GDM1 (cell line): ENCODE data around the gene ANKRD44.

Source experiments
- DNase-seq: peaks from one replicate; lab custom pipeline; 2025; lab: John Stamatoyannopoulos, UW

ANKRD44 gene

DNA sequence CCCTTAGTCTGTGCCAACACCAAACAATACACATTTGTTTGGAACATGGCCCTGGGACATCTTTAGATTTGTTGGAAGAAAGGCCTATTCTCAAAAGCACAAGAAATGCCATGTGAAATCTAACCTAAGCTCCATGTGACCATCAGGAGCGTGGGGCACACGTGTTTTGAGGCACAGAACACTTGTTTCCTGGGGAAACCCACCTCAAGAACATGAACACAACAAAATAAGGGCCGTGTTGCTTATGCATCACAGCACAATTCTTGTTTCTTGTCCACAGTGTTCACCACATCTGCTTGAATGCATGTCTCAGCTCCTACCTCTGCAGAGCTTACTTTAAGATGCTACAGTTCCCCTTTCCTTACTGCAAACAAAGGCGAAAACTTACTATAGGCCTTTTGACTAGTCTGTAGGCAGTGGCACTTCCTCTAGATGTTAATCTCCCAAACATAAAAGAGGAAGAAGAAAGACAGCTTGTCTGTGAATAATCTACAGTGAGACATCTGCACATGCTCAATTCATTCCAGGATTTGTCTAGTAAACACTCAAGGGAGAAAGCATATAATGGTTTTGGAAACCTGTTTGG is 165.0 kb downstream of the ANKRD44 start:
- DNase-seq, result peak; percentile 80

DNA sequence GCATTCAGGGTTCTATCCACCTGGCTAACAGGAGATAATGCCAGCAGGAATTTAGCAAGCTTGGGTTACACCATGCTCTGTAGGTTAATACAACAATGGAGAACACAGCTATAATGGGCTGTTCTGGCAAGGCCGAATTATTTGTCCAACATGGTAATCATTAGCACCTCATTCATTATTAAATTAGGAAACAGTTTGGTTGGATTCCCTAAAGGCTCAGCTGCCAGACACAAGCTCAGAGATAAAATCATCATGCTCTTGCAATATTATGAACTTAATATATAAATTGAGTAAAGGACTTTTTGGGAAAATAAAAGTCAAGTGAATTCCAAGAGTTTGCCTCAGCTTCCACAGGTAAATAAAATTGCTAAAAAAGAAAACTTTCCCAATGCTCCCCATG is 166.4 kb downstream of the ANKRD44 start:
- DNase-seq, result no peak

DNA sequence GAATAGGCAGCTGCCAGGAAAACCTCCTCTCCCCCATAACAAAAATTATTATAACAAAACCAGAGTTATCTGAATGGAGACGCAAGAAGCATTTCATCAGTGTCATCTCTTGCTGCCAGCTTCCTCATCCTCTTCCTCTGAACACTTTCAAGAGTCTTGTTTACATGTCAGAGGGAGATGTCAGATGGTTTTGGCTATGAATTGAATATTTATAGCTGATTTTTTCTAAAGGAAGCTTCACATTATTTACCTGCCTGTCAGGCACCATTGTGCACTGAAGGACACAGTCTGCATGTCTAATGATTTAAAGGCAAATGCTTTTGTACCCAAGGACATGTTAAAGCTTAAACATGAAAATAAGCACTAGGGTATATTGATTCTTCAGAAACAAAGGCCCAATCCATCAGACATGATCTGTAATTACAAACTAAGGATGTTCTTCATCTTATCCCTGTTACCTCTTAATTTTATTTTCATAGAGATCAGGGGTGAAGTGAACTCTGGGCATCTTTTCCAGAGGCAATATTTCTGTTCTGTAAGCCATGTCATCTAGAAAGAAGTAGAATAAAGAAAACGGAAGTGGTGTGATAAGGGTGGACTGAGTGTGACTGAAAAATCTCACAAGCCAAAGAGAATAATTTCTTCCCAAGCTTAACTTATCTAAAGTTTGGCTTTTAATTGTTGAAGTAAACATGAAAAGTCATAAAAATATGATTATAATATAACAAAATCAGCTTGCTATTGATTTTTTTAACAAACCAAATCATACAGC is 168.7 kb downstream of the ANKRD44 start:
- no peak for DNase-seq

DNA sequence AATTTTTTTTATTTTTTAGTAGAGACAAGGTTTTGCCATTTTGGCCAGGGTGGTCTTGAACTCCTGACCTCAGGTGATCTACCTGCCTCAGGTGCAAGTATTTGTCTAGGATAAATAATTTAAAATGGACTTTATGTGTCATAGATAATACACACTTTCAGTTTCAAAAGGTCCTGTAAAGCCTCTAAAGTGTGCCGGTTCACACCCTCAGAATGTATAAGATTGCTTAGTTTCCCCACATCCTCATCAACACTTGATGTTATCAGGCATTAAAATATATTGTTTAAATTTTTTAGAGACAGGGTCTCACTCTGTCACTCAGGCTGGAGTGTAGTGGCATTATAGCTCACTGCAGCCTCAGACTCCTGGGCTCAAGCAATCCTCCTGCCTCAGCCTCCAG is 170.5 kb downstream of the ANKRD44 start:
- no peak for DNase-seq

DNA sequence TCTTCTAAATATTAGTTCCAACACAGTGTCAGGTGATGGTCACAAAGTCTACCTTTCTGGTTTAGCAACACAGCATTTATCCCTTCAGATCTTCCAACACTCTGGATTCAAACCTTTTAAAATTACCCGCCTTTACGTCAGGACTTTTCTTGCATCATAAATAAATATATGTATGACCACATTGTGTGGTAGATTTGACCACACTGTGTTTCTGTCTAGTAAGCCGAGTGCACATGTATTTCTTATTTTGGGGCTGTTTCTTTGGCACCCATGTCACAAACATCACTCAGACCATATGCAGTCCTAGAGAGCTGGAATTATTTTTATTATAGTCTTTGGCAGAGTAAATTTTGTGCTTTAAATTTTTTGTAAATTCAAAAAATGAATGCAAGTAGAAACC is 172.1 kb downstream of the ANKRD44 start:
- no peak for DNase-seq

DNA sequence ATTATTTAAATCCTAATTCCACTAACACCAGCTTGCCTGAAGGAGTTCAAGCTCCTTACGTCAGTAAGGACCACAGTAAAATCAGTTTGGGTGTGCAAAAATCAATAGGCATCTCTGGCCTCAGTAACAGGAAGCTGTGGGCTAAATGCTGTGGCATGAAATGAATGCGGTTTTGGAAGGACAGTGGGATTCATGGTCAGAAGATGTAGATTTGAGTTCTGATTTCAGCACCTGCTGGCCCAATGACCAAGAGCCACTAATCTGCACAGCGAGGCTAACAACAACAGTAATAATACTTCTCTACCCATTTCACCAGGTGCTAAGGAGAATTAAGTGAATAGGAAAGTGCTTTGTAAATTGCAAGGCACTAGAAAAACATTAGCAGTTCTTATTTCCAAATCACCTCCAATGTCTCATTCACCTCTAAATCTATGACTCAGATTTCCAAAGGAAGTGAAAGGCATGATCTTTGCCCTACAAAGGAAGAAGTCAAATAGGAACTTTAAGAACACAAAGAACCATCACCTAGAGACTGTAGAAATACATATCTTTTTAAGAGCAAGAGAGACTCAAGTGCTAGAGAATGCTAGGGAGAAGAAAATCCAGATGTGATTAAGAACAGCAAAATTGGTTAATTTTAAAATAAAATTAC is 172.6 kb downstream of the ANKRD44 start:
- no peak for DNase-seq

DNA sequence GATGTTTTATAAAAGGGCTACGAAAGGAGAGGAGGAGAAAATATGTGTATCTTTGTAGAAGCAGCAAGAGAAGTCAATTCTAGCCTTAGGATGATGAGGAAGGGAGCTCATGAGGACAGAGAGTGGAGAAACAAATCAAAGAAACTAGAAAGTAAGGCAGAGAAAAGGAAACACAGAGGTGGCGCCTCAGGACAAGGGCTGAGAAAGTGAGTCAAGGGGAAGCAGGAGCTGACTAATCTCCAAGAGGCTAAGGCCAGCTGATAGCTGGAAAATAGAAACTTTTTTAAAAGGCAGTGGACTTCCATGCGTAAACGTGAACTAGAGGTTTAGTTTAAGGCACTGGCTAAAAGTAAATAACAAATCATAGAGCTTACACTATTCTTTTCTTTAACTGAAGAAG is 173.3 kb downstream of the ANKRD44 start:
- DNase-seq, result no peak

DNA sequence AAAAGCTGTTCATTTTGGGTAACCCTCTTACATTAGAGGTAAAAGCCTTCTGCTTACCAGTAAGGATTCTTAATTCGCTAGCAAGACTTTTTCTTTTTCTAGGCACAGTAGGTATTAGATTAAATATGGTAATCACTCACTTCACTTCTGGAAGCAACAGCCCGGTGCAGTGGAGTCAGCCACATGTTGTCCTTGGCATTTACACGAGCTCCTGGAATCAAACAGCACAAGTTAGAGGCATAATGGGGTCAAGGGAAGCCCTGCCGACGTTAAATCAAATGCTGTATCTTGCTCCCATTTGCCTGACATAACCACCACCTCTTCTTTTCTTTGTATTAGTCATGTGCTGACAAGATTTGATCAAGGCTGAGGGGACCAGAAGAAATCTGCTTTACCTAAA is 174.1 kb downstream of the ANKRD44 start:
- DNase-seq, result no peak

DNA sequence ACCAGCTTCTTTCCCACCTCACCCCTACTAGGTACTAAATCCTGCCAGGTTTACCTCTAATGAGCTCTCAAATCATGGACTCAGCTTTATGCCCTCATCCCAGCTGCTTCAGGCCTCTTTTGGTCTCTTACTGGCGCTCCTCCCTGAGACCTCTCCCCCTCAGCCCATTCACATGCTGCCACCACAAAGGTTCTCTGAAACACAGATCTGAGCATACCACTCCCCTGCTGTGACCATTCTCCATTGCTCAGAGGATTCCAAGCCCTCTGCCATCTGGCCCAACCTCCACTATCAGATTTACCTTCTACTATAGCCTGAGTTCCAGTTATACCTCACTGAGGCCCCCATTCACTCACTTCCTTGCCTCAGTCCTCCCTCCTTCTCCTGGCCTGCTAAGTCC is 174.8 kb downstream of the ANKRD44 start:
- DNase-seq, result no peak

DNA sequence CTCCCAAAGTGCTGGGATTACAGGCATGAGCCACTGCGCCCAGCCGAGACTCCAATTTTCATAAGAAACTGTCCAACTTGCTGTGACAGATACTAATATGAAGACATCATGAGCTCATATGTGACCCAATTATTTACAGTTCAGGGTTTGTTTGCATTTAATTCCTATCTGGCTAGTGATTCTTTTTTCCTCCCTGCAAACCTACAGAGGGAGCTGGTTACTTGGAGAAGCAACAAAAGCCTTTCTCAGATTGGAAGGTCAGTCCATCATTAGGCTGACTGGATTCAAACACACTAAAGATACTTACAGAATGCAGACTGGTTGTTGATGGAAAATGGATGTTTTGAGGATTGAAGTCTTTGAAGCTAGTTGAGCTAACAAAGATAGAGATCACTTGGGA is 176.4 kb downstream of the ANKRD44 start:
- DNase-seq, result no peak

DNA sequence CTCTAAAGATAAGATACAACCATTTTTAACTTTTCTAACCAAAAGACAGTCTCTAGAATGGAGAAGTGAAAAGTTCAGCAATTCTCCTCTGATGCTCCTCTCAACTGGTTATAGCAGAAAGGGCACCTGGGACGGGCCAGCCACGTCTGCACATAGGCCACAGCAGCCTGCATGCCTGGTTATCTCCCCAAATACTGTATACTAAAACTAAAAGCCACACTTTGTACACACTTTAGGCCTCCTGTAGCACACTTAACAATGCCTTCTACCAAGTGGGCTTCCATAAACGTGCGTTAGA is 179.1 kb downstream of the ANKRD44 start:
- no peak for DNase-seq

DNA sequence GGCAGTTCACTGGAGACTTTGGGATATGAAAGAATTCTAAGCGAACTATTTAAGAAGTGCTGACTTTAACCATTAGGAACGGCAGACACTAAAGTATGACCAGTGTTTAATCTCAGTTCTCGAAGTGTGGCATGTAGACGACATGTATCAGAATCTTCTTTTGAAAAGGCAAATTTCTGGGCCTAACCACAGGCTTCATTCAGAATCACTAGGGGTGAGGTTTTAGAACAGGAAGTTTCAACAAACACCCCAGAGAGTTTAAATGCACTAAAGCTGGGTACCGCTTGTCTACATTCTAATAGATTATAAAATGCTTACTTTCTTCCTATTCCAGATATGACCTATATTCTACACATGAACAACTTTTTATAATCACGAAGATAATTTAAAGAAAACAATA is 180.3 kb downstream of the ANKRD44 start:
- no peak for DNase-seq

DNA sequence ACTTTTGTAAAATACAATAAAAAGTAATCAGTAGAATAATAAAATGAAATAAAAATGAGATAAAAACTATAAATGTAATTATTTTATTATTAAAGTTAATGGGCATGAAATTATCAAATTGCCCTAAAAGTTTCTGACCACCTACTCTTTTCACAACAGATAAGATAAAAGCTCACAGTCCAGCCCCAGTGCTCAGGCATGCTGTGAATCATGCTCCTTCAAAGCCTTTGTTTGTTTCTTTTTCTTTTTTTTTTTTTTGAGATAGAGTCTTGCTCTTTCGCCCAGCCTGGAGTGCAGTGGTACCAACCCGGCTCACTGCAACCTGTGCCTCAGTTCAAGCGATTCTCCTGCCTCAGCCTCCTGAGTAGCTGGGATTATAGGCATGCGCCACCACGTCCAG is 181.7 kb downstream of the ANKRD44 start:
- DNase-seq, result no peak

DNA sequence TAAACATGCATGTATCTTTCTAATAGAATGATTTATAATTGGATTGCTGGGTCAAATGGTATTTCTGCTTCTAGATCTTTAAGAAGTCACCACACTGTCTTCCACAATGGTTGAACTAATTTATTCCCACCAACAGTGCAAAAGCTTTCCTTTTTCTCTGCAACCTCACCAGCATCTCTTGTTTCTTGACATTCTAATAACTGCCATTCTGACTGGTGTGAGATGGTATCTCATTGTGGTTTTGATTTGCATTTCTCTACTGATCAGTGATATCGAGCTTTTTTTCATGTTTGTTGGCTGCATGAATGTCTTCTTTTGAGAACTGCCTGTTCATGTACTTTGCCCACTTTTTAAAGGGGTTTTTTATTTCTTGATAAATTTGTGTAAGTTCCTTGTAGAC is 182.5 kb downstream of the ANKRD44 start:
- DNase-seq, result no peak

DNA sequence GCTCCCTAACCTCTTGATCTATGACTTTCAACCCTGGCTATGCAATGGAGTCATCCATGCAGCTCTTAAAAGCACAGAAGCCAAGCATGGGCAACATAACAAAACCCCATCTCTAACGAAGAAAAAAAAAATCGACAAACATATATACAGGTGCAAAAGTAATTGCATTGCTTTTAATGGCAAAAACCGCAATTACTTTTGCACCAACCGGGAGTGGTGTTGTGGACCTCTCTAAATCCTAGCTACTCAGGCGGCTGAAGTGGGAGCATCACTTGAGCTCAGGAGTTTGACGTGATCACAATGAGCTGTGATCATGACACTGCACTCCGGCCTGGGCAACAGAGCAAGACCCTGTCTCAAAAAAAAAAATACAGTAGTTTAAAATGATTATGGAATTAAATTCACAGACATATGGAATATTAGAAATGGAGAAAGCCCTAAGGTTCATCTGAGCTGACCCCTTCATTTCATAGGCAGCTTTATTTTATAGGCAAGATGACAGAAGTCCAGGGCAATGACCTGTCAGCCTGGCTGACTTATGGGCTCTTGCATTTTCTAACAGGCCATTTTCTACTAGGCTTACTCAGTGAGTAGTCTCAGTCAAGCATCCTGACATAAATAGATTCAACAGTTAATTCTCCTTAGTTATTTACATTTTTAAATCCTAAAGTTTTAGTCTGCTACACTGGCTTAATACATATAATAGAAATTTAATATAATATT is 183.8 kb downstream of the ANKRD44 start:
- no peak for DNase-seq

DNA sequence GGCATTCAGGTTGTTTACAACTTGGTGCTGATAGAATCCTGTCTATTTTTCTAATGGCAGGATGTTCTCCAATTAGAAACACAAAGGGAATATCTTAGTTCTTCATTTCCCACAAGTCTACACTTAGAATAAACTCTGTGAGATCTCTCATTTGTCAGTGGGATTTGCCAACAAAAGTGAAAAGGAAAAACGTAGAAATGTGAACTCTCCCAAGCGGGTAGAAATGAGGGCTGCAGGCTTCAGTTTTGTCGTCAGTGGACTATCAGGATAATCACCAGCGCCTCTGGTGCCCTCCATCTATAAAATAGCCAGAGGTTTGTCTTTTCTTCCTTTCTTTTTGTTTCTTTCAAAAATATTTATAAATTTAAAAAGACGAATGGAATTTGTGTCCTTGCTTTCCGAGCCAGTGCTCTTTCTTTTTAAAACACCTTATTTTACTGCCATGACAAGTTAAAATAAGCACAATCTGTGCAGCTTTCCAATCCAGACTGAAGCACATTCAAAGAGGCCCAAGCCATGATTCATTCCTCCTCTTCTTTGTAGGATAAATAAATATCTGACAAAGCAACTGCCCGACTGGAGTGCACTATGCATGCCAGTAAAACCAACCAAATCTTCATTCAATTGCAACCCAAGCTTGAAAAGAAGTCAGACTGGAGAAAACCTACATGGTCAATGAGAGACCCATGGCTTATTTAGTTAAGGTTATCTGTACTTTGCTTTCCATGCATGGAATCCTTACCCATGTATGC is 185.8 kb downstream of the ANKRD44 start:
- DNase-seq, result no peak

DNA sequence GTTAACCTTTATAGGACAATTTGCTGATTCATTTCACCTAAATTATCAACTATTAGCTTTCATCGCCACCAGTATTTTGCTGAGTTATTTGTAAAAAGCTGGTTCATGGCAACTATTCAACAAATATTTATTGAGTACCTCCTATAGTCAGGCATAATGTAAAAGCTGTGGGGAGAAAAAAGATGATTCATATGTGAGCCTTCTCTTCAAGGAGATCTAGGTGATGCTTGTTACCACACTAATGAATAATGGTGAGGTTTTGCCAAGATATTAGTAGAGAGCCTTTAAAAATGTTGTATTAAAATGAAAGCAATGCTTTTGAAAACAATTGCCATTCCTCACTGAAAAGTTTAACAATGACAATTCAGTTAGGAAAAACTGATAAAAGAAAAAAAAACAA is 187.8 kb downstream of the ANKRD44 start:
- DNase-seq, result no peak

DNA sequence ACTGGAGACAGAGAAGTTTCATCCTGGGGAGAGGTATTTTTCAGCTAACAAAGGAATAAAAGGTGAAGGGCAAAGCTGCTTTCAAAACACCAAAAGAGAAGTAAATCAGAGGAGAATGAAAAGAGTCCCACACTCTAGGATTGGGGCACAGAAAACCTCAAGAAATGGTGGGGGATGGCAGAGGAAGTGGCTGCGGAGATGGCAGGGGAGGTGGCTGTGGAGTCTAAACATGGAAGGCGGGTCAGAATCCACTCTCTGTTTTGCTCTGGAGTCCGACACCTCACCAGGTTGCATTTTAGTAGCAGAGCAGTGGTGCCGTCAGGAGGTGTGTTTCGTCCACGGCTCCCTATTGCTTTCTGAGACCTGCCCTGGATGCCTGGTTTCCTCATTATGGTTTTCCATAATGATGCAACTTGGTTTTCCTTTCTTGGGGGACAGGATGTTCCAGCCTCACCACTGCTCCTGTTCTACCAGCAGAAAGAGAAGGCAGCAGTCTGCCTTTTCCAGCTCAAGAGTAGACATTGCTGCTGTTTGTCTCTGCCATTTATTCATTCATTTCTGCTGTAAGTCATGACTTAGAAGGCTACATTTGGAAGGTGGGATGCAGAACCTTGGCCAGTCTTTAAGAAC is 188.7 kb downstream of the ANKRD44 start:
- DNase-seq, result no peak

DNA sequence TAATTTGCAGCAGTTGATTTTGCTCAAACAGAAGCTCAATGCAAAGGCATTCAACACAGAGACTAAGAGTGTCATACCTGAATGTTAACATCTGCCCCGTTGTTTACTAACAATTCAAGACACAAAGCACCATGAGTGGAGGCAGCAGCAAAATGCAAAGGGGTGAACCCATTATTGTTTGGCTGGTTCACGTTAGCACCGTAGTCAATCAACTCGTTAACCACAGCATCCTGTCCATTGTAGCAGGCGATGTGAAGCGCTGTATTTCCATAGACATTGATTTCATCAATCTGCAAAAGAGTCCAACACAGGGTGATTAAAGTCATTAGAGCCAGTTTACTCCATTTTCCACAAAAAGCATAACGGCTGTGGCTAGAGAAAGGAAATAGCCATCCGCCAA is 189.3 kb downstream of the ANKRD44 start:
- DNase-seq, result no peak

DNA sequence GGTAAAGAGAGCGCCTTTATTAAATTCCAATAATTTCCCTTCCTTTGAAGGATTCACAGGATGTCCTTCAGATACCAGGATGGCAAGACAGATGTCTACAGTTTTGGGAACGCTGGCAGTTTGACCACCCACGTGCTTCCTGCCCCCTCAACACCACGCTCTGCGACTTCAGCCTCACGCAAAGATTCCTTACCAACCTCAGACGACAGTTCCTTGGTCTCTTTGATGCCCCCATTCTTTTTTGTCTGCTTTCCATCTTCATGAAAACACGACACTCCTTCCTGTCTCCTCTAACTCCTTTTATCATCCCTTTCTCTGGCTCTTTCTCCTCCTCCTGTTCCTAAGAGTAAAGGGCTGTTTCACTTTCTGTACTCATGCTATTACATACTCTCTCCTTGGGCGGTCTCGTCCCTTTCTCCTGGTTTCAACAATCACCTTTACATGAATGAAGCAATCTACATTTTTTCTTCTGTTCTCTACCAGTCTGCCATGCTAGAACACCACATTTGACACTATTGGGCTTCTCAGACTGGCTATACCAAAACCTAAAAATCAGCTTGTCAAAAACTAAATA is 194.2 kb downstream of the ANKRD44 start:
- DNase-seq, result no peak

DNA sequence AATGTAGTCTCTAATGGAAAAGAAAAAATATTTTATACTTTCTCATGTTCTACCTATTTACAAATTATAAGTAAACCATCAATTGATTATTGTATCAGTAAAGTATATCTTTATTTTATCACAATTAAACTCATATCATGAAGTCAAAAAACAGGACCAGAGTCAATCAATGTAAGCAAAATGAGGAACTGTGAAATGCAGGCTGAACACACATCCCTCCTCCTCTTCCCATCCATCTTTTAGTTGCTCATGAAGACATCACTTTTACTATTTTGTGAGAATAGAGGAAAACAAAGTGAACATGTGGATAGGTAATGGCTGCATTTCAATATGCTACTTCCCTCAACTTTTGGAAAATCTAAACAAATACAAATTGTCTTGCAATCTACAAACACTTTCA is 195.3 kb downstream of the ANKRD44 start:
- DNase-seq, result no peak
